Measurements from ENCODE around the gene PTGDS. TPM values are rescaled to one million over a fixed set of nuclear protein-coding genes. Genes with fewer than 3 reads are reported as not detected.
A peak's percentile ranks its signal among the peaks of the same experiment; 100 is the strongest.

Gene PTGDS
- total RNA-seq, 1 donor from 2014 or later = not detected

GRCh38 chr9:136975644-136976043, 1.7 kb upstream of the PTGDS start:
- DNase-seq (ENCODE audit: low spot score) = no peak
- Mint-ChIP-seq H3K9me3 (no peaks in the 10 kb centered on the region), H3K4me1 (ENCODE audit: low read depth) (peaks cover 7% of the 10 kb centered on the region), H3K36me3 (ENCODE audit: low read depth) (no peaks in the 10 kb centered on the region), H3K27ac (no peak overlapping the region), H3K27me3 (ENCODE audit: low read depth) (no peaks in the 10 kb centered on the region), H3K4me3 (ENCODE audit: low read depth) (no peak overlapping the region)
- intact Hi-C loops (cut with micrococcal nuclease) = loop anchor here (10.0 kb wide), 1 partner anchor 479 kb away; the partner anchor contains the start of gene NSMF

DNA sequence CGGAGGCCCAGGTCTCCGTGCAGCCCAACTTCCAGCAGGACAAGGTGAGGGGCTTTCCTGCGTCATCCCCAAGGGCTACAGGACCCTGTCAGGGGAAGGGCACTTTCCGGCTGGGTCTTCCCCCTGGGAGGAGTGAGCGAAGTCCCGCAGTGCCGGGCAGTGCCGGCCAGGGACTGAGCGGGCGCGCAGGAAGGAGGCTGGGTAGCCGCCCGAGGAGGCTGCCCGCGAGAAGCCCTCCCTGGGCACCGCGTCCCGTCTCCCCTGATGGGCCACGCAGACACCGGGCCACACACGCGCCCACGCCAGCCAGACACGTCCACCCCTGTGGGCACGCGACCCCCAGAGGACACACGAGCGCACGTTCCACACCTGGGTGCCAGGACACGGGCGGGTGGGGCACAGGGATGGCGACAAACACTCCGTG, 357 bp downstream of the PTGDS start:
- Mint-ChIP-seq H3K27ac (no peak overlapping the region), H3K4me3 (ENCODE audit: low read depth) (no peak overlapping the region), H3K27me3 (ENCODE audit: low read depth) (no peaks in the 10 kb centered on the region), H3K4me1 (ENCODE audit: low read depth) (peaks cover 7% of the 10 kb centered on the region), H3K36me3 (ENCODE audit: low read depth) (no peaks in the 10 kb centered on the region), H3K9me3 (no peaks in the 10 kb centered on the region)
- DNase-seq (ENCODE audit: low spot score) = no peak
- intact Hi-C loops (cut with micrococcal nuclease) = loop anchor here (1.0 to 10.0 kb wide), 2 partner anchors 45 to 477 kb away; partner anchors contain the start of gene NSMF

DNA sequence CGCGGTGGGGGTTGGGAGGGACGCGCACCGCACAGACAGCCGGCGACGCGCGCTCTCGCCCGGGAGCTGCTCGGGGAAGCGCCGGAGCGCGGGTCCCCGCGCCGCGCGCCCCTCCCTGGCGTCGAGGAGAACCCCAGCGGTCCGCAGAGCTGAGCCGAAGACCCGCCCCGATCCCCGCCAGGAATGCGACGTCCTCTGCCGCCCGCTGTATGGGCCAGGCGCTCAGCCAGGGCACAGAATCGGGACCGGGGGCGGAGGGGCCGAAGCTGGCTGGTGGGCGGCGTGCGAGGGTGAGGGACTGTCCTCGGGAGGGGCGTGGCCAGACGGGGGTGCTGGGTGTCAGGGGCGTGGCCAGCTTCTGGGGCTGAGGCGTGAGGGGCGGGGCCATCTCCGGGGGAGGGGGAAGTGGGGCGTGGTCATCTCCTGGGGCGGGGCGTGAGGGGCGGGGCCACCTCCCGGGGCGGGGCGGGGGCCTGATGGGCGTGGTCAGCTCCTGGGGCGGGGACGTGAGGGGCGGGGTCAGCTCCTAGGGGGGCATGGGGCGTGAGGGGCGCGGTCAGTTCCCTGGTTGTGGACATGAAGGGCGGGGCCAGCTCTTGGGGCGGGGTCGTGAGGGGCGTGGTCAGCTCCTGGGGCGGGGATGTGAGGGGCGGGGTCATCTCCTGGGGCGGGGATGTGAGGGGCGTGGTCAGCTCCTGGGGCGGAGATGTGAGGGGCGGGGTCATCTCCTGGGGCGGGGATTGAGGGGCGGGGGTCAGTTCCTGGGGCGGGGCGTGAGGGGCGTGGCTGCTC, 965 bp downstream of the PTGDS start:
- Mint-ChIP-seq H3K4me1 (ENCODE audit: low read depth) (peaks cover 7% of the 10 kb centered on the region), H3K36me3 (ENCODE audit: low read depth) (no peaks in the 10 kb centered on the region), H3K27me3 (ENCODE audit: low read depth) (no peaks in the 10 kb centered on the region), H3K9me3 (no peaks in the 10 kb centered on the region), H3K27ac (no peak overlapping the region), H3K4me3 (ENCODE audit: low read depth) (no peak overlapping the region)
- intact Hi-C loops (cut with micrococcal nuclease) = loop anchor here (1.0 to 10.0 kb wide), 2 partner anchors 44 to 477 kb away; partner anchors contain the start of gene NSMF
- peak; percentile 57 for DNase-seq (ENCODE audit: low spot score)

DNA sequence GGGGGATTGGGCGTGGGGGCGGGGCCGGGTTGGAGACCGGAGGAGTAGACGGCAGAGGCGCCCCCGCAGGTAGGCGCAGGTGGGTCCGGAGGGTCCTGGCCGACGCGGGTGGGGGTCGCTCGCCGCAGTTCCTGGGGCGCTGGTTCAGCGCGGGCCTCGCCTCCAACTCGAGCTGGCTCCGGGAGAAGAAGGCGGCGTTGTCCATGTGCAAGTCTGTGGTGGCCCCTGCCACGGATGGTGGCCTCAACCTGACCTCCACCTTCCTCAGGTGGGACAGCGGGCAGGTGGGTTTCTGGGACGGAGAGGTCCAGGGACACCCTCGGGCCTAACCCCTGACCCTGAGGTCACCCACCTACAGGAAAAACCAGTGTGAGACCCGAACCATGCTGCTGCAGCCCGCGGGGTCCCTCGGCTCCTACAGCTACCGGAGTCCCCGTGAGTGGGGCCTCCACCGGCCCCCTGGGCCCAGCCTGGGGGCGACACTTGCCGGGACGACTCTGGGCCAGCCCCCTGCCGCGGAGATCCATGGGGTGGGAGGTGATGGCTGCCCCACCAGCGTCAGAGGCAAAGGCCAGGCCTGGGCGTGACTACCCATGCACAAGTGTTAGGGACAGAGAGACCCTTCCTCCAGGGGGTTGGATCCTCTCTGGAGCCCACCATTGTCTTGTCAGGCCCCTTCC, 1.7 kb downstream of the PTGDS start:
- DNase-seq (ENCODE audit: low spot score) = no peak
- H3K4me3 Mint-ChIP-seq (ENCODE audit: low read depth) = no peak overlapping the region
- no peaks in the 10 kb centered on the region for H3K9me3 Mint-ChIP-seq
- peaks cover 4% of the 10 kb centered on the region for H3K27me3 Mint-ChIP-seq (ENCODE audit: low read depth)
- H3K27ac Mint-ChIP-seq = no peak overlapping the region
- H3K4me1 Mint-ChIP-seq (ENCODE audit: low read depth) = peaks cover 7% of the 10 kb centered on the region
- intact Hi-C loops (cut with micrococcal nuclease) = loop anchor here (1.0 to 10.0 kb wide), 2 partner anchors 43 to 476 kb away; partner anchors contain the start of gene NSMF
- H3K36me3 Mint-ChIP-seq (ENCODE audit: low read depth) = no peaks in the 10 kb centered on the region

DNA sequence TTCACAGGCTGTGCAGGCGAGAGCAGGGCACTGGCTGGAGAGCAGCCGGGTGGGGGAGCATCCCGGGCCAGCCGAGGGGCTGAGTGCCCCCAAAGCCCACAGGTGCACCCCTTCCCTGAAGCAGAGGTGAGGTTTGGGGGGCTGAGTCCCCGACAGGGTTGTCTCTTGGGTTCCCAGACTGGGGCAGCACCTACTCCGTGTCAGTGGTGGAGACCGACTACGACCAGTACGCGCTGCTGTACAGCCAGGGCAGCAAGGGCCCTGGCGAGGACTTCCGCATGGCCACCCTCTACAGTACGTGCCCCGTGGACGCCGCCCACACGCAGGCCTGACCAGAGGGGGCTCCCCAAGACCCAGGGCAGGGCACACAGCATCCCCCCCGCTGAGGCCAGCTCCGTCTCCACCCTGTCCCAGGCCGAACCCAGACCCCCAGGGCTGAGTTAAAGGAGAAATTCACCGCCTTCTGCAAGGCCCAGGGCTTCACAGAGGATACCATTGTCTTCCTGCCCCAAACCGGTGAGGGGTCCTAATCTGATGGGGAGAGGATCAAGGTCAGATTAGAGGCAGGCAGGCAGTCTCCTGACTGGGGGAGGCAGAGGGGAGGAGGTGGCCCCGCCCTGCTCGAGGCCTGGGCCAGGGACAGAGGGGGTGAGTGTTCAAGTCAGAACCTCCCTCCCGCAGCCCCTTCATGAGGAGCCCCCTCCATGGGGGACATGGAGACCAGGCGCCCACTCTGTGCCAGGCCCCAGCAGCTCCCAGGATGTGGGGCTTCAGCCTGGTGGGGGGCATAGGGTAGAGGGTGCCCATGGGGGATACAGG, 2.7 kb downstream of the PTGDS start:
- H3K4me1 Mint-ChIP-seq (ENCODE audit: low read depth) = peaks cover 5% of the 10 kb centered on the region
- H3K4me3 Mint-ChIP-seq (ENCODE audit: low read depth) = no peak overlapping the region
- DNase-seq (ENCODE audit: low spot score) = no peak
- H3K9me3 Mint-ChIP-seq = no peaks in the 10 kb centered on the region
- H3K27me3 Mint-ChIP-seq (ENCODE audit: low read depth) = peaks cover 6% of the 10 kb centered on the region
- intact Hi-C loops (cut with micrococcal nuclease) = loop anchor here (10.0 kb wide), 1 partner anchor 475 kb away; the partner anchor contains the start of gene NSMF
- H3K27ac Mint-ChIP-seq = no peak overlapping the region
- H3K36me3 Mint-ChIP-seq (ENCODE audit: low read depth) = no peaks in the 10 kb centered on the region

- no peak for DNase-seq (ENCODE audit: low spot score)
- Mint-ChIP-seq H3K27me3 (ENCODE audit: low read depth) (peaks cover 6% of the 10 kb centered on the region), H3K4me3 (ENCODE audit: low read depth) (no peak overlapping the region), H3K9me3 (no peaks in the 10 kb centered on the region), H3K4me1 (ENCODE audit: low read depth) (no peaks in the 10 kb centered on the region), H3K27ac (no peak overlapping the region), H3K36me3 (ENCODE audit: low read depth) (no peaks in the 10 kb centered on the region)
- intact Hi-C loops (cut with micrococcal nuclease) = no loop called here
Observed at GRCh38 chr9:136980669-136981478, 3.6 kb downstream of the PTGDS start.

GRCh38 chr9:136981588-136982231, 4.4 kb downstream of the PTGDS start:
- Mint-ChIP-seq H3K4me1 (ENCODE audit: low read depth) (no peaks in the 10 kb centered on the region), H3K27me3 (ENCODE audit: low read depth) (peaks cover 11% of the 10 kb centered on the region), H3K9me3 (no peaks in the 10 kb centered on the region), H3K36me3 (ENCODE audit: low read depth) (no peaks in the 10 kb centered on the region), H3K4me3 (ENCODE audit: low read depth) (no peak overlapping the region), H3K27ac (no peak overlapping the region)
- DNase-seq (ENCODE audit: low spot score) = no peak
- intact Hi-C loops (cut with micrococcal nuclease) = no loop called here

DNA sequence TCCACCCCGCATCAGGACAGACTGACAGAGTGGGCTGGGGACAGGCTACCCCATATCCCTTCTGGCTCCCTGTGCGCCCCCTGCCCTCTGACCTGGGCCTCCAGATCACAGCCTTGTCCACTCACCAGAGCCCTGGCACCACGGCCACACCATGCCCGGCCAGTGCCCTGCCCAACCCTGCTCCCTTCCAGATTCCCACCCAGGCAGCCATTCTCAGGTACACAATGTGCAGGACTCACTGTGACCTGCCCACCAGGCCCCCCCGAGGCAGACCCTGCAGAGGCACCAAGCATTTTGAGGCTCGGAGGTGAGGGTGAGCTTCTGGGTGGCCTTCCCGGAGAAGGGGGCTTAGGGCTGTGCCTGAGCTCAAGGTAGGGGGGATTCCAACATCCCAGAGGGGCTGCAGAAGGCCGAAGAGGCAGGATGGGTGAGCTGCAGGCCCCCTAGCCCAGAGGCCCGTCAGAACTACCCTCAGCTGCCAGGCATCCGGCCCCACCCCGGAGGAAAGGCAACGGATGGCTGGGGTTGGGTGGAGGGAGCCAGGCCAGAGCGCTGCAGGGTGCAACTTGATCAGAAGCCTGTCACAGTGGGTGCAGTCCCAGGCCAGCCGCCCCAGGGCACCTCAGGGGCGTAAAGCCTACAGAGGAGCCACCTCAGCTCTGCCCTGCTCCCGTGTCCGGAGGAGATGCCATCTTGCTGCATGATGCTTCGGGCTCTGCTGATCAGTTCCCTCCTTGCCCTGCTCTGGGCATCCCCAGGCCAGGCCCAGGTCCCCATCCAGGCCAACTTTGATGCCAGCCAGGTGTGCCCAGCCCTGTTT, 5.1 kb downstream of the PTGDS start, which contains the start of gene LCNL1:
TSS of gene LCNL1 (plus strand) at position 762 of the 820 bp plus-strand sequence. CDS start 594 bp downstream, outside the sequence.
- Mint-ChIP-seq H3K4me3 (ENCODE audit: low read depth) (no peak within 1 kb of the TSS), H3K27ac (no peak within 1 kb of the TSS), H3K36me3 (ENCODE audit: low read depth) (no peaks in the 10 kb centered on the region), H3K9me3 (no peaks in the 10 kb centered on the region), H3K4me1 (ENCODE audit: low read depth) (no peaks in the 10 kb centered on the region), H3K27me3 (ENCODE audit: low read depth) (peaks cover 15% of the 10 kb centered on the region)
- no peak for DNase-seq (ENCODE audit: low spot score)
- intact Hi-C loops (cut with micrococcal nuclease) = no loop called here

- no peaks in the 10 kb centered on the region for H3K9me3 Mint-ChIP-seq
- H3K27me3 Mint-ChIP-seq (ENCODE audit: low read depth) = peaks cover 21% of the 10 kb centered on the region
- no peak for DNase-seq (ENCODE audit: low spot score)
- H3K27ac Mint-ChIP-seq = no peak overlapping the region
- H3K36me3 Mint-ChIP-seq (ENCODE audit: low read depth) = no peaks in the 10 kb centered on the region
- H3K4me1 Mint-ChIP-seq (ENCODE audit: low read depth) = no peaks in the 10 kb centered on the region
- H3K4me3 Mint-ChIP-seq (ENCODE audit: low read depth) = no peak overlapping the region
- intact Hi-C loops (cut with micrococcal nuclease) = no loop called here
Observed at GRCh38 chr9:136983167-136983566, 5.9 kb downstream of the PTGDS start.

DNA sequence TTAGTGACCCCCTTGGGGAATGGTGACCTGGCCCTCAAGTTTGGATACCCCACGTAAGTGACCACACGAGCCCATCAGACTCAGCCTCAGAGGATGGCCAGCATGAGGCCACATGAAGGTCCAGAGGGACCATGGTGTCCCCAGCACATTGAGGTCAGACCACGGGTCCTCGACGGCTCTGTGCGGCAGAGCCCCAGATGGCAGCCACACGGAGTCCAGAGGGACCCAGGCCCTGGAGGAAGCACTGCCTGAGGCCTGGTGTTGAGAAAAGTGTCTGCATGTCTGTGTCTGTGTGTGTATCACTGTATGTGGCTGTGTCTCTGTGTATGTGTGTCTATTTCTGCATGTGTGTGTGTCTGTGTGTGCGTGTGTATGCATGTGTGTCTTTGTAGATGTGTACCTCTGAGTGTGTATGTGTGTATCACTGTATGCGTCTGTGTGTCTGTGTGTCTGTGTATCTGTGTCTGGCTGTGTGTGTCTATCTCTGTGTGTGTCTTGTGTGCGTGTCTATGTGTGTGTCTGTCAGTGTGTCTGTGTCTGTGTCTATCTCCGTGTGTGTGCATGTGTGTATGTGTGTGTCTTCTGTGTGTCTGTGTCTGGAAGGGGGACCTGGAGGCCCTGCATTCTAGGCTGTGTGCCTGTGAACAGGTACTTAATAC, 6.5 kb downstream of the PTGDS start:
- Mint-ChIP-seq H3K4me3 (ENCODE audit: low read depth) (no peak overlapping the region), H3K9me3 (no peaks in the 10 kb centered on the region), H3K27ac (no peak overlapping the region), H3K36me3 (ENCODE audit: low read depth) (no peaks in the 10 kb centered on the region), H3K27me3 (ENCODE audit: low read depth) (peaks cover 21% of the 10 kb centered on the region), H3K4me1 (ENCODE audit: low read depth) (no peaks in the 10 kb centered on the region)
- DNase-seq (ENCODE audit: low spot score) = no peak
- intact Hi-C loops (cut with micrococcal nuclease) = no loop called here

Measured in activated T-helper 2 cell treated with anti-CD3 and anti-CD28 coated beads, Interferon-gamma antibody, Interleukin-2, Interleukin-4, amounts not matched to agents 10 μg/mL and 5 μg/mL and 100 μg/mL, durations not matched to agents 14 hours and 24 hours and 36 hours (primary cell).